ENCODE data around the gene RBM26.

Gene RBM26

DNA sequence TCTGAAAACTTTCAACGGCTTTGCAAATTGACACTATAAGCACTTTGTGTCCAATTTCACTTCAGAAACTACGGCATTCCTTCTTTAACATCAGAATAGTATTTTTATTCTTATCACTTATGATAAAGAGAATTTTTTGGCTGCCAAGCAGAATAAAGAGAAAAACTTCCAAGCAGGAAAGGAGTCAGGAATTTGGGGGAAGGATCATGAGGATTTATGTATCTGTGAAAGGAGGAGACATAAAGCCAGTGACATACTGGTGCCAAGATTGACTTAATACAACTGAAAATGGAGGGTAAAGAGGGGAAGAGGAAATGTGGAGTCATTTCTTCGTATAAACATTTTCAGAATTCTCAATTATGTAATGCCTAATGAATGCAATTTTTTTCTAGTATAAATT, 94.7 kb downstream of the RBM26 start:
- H3K4me3 ChIP-seq (ENCODE audit: low read length), result no peak overlapping the region
- no peak for TF ChIP-seq ZNF274 (IDR thresholded peaks at IDR 0.05; ENCODE audit: low read depth, low read length)

DNA sequence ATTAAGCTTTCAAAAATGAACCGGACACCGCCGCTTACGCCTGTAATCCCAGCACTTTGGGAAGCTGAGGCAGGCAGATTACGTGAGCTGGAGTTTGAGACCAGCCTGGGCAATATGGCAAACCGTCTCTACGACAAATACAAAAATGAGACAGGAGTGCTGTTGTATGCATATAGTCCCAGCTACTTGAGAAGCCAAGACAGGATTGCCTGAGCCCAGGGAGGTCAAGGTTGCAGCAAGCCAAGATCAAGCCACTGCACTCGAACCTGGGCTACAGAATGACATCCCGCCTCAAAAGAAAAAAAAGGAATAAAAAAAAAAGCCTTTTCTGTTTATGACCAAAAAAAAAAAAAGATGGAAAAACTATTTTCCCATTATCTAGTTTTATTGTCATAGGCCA, 96.4 kb downstream of the RBM26 start:
- no peak overlapping the region for H3K4me3 ChIP-seq (ENCODE audit: low read length)
- no peak for TF ChIP-seq ZNF274 (IDR thresholded peaks at IDR 0.05; ENCODE audit: low read depth, low read length)

DNA sequence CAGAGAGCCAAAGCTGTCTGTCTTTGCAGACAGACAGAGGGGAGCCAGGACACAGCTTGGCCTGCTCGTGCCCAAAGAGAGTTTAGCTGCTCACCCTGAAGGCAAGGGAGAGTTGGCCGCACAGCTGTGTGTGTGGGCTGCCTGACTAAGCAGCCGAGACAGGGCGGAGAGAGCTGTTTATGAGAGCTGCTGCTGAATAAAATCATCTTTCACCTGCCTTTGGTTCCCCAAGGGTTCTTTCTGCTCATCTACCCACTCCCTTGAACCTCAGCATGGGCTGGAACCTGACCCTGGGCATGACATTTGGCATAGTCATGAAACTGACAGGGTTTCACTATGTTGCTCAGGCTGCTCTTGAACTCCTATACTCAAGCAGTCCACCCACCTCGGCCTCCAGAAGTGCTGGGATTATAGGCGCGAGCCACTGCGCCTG, 98.2 kb downstream of the RBM26 start:
- H3K4me3 ChIP-seq (ENCODE audit: low read length), result no peak overlapping the region
- no peak for TF ChIP-seq ZNF274 (IDR thresholded peaks at IDR 0.05; ENCODE audit: low read depth, low read length)

DNA sequence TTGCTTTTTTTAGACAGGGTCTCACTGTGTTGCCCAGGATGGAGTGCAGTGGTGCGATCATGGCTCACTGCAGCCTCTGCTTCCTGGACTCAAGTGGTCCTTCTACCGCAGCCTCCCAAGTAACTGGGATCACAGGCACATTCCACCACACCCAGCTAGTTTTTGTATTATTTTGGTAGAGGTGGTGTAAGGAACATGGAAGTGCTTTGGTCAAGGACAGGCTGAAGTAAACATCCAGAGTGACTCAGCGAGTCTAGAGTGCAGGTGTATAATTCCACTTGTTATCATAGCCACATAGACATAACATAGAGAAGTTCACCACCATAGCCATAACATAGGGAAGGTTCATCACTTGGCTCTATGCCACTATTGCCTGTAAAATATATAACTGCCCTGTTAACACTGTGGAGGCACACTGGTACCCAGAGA, 98.6 kb downstream of the RBM26 start:
- TF ChIP-seq ZNF274 (IDR thresholded peaks at IDR 0.05; ENCODE audit: low read depth, low read length), result no peak
- H3K4me3 ChIP-seq (ENCODE audit: low read length), result no peak overlapping the region

DNA sequence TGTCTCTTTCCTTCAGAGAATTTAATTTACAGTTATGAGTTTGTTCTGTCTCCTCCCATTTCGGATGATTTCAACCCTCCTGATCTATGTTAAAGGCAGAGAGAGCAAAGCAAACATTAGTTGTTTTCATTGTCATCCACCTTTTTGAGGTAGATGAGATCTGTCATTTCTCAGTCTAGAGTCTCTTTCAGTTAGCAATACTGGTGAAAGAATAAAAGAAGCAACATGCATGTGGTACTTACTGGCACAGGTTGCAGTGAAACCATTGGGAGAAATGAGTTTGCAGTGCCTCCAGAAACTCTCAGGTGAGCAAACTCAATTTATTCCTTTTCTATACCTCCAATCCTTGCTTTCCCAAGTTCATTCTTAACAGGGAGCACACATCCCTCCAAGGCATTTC, 99.4 kb downstream of the RBM26 start:
- no peak for TF ChIP-seq ZNF274 (IDR thresholded peaks at IDR 0.05; ENCODE audit: low read depth, low read length)
- H3K4me3 ChIP-seq (ENCODE audit: low read length), result no peak overlapping the region

DNA sequence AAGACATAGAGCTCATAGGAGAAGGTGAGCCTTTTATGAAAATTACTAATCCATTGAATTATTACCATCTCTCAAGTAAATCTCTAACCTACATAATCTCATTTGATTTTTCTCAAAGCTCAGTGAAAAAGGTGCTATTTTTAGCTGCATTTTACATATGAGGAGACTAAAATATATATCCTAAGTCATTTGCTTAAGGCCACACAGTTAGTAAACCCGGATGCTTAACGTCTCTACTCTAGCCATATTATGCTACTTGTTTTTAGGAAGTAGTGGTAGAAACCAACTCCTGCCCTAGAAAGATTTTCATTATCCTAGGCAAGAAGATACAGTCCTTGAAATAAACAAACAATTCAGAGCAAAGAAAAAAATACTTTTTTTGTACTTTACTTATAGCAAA, 108.9 kb downstream of the RBM26 start:
- no peak for TF ChIP-seq ZNF274 (IDR thresholded peaks at IDR 0.05; ENCODE audit: low read depth, low read length)

DNA sequence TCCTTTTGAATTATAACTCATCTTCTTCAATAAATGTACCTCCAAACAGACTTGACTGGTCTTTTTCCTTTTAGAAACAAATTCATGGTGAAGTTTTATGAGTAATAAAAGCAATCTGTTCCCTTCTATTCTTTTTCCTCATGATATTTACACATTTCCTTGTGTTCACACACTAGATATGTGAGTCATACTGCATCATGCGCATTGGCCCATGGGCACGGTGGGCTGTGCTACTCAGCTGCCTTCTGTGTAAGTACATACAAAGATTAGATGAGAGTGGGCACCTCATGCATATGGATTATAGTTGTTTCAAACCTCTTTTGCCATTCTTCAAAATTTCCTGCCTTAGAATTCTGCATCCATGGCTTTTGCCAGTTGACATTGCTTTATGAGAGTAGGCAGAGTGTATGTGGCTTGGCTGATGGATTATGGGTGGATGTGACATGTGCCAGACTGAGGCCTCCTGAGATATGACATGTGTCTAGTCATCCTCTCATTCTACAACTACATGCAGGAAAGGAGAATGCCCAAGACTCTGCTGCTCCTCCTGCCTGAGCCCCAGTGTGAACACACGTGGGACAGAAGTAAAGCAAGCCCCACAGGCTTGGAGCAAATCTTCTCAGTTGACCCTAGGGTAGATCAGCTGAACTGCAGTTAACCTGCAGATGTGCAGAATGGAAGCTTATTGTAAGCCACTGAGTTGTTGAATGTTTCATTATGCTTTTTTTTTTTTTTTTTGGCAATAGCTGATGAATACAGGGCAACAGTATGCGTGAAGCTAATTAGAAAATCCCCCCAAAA, 109.9 kb downstream of the RBM26 start:
- TF ChIP-seq ZNF274 (IDR thresholded peaks at IDR 0.05; ENCODE audit: low read depth, low read length), result no peak
- no peak overlapping the region for H3K4me3 ChIP-seq (ENCODE audit: low read length)

More for the DNA sequence above, 108.9 kb downstream of the RBM26 start:
- no peak overlapping the region for H3K4me3 ChIP-seq (ENCODE audit: low read length)

DNA sequence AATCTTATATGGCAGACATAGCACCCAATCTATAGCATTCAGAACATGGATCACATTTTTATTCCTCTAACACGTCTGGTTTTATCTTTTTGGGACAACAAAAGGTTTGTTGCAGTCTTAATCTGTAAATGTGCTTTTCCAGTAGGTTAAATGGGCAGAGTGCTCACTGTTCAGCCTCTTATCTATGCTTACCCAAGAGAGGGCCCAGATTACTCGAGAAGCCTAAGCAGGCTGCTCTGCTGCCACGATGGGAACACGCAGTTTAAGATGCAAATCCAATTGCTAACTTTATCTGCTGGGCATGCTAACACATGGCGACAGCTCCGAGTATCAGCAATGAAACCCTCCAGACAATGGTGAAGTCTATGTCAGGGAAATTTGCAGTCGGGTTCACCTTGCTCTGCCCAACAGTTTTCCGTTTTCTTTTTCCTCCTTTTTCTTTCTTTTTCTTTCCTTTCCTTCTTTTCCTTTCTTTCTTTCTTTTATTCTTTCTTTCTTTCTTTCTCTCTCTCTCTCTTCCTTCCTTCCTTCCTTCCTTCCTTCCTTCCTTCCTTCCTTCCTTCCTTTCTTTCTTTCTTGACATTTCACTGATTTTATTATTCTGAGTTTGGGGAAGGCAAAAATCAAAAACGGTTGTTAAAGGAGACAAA, 115.3 kb downstream of the RBM26 start:
- H3K4me3 ChIP-seq (ENCODE audit: low read length), result no peak overlapping the region
- no peak for TF ChIP-seq ZNF274 (IDR thresholded peaks at IDR 0.05; ENCODE audit: low read depth, low read length)

DNA sequence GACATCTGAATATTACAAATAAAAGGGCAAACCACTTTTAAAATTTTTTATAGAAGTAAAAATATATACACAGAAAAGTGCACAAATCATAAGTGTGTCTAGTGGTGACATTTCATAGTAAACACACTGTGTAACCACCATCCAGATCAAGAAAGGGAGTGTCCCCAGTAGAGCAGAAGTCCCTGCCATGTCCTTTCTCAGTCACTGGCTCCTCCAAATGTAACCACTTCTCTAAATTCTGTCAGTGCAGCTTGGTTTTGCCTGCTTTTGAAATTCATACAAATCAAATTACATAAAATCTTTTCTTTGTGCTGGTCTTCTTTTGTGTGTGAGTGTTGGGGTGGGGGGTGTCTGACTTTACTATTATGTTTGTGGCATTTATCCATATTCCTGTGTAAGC, 116.5 kb downstream of the RBM26 start:
- TF ChIP-seq ZNF274 (IDR thresholded peaks at IDR 0.05; ENCODE audit: low read depth, low read length), result no peak
- H3K4me3 ChIP-seq (ENCODE audit: low read length), result no peak overlapping the region

DNA sequence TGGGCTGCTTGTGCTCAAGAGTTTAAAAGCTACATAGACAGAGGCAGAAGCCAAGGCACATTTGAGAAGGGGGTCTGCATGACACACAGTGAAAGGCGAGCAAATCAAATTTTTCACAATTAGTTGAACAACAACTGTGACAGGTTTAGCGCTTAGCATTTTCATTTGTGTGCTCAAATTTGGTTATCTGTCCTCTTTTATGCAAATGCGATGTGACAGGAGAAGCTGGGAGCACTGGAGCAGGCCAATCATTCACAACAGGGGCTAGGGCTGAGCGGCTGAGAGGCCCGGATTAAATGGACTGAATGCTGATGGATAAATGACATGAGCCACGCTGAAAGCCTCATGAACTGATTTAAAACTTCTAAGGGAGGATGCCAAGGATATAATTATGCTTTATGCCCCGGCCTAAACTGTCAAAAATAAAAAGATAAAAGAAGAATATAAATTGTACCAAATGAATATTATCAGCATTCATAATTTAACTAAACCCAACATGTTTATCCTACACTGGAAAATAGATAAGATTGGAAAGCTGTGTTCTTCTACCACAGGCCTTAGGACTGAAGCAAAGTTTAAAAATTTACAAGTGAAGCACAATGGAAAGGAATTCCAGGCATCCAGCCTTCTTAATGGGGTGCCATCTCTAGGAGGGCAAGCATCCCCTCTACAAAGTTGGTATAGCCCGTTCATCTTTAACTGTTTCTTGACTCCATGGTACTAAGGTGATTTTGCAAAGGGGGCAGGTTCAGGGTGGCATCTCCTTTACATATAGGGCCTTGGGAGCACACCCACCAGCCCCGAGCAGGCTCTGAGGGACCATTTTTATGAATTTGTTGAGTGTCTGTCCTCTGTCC, 117.9 kb downstream of the RBM26 start:
- no peak for TF ChIP-seq ZNF274 (IDR thresholded peaks at IDR 0.05; ENCODE audit: low read depth, low read length)
- no peak overlapping the region for H3K4me3 ChIP-seq (ENCODE audit: low read length)

DNA sequence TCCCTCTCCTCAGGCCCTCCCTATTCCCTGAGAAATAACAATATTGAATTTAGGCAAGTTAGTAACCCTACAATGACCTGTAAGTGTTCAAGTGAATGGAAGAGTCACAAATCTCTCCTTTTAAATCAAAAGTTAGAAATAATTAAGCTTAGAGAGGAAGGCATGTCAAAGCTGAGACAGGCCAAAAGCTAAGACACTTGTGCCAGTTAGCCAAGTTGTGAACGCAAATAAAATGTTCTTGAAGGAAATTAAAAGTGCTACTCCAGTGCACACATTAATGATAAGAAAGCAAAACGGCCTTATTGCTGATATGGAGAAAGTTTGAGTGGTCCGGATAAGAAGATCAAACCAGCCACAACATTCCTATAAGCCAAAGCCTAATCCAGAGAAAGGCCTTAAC, 120.9 kb downstream of the RBM26 start:
- no peak overlapping the region for H3K4me3 ChIP-seq (ENCODE audit: low read length)
- TF ChIP-seq ZNF274 (IDR thresholded peaks at IDR 0.05; ENCODE audit: low read depth, low read length), result no peak

DNA sequence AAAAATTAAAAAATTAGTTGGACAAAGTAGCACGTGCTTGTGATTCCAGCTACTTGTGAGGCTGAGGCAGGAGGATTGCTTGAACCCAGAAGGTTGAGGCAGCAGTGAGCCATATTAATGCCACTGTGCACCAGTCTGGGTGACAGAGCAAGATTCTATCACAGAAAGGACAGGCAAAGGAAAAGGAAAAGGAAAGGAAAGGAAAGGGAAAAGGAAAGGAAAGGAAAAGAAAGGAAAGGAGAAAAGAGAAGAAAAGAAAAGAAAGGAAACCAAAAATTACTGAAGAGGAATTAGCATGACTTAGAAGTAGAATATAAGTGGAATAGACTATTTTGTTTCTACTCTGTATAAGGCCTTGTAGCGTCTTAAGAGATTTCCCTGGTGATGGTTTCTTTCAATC, 122.3 kb downstream of the RBM26 start:
- H3K4me3 ChIP-seq (ENCODE audit: low read length), result no peak overlapping the region
- no peak for TF ChIP-seq ZNF274 (IDR thresholded peaks at IDR 0.05; ENCODE audit: low read depth, low read length)

DNA sequence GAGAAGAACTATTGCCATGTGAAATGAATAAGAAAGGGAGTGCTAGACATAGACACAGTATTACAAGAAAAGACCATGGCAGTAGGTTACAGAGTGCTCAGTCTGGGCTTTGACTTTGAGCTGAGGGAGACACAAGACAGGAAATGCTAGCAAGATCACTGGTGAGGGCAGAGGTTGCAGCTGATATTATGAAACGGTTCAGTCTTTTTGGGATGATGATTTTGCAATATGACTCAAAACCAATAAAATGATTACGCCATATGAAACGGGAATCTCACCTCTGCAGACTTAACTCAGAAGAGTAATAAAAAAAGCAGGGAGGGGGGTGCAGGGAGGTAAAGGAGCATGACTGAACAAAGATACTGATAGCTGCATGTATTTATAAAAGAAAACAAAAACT, 123.1 kb downstream of the RBM26 start:
- no peak for TF ChIP-seq ZNF274 (IDR thresholded peaks at IDR 0.05; ENCODE audit: low read depth, low read length)
- H3K4me3 ChIP-seq (ENCODE audit: low read length), result no peak overlapping the region

DNA sequence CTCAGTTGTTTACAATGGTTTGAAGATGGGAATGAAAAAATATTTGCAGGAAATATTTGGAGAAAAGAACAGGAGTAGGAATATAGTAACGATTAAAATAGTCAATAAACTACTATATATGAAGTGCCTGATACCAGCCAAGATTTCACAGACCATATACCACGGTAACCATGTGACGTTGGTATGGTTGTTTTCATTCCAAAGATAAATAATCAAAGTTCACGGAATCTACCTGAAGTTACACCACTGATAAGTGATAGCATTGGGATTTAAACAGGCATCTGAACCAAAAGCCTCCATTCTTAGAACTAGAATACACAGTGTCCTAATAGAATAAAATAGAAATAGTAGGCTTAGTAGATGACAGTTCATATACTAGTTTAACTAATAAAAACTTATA, 123.5 kb downstream of the RBM26 start:
- H3K4me3 ChIP-seq (ENCODE audit: low read length), result no peak overlapping the region
- no peak for TF ChIP-seq ZNF274 (IDR thresholded peaks at IDR 0.05; ENCODE audit: low read depth, low read length)
